ELF-1 (cell line): Measurements from ENCODE around the gene RPL38.

Experiments
- DNase-seq: peaks from one replicate; pipeline ENCODE4 v3.0.0-alpha.2; 2016; ENCODE audit warnings: low read depth, low spot score

Gene RPL38

GRCh38 chr17:74203439-74204240 lies at the start of gene RPL38:
Gene RPL38, plus strand, starts transcription at chr17:74203678. Its CDS starts 278 bp downstream, at chr17:74203956.
- peak; percentile 98 for DNase-seq

GRCh38 chr17:74153821-74154430 lies 49.6 kb upstream of the RPL38 start:
- no peak for DNase-seq

- no peak for DNase-seq
Observed at GRCh38 chr17:74156878-74157277, 46.6 kb upstream of the RPL38 start.

- DNase-seq = no peak
Observed at GRCh38 chr17:74157366-74157765, 46.1 kb upstream of the RPL38 start.

GRCh38 chr17:74158761-74159160 lies 44.7 kb upstream of the RPL38 start:
- DNase-seq = no peak

GRCh38 chr17:74159226-74159840 lies 44.1 kb upstream of the RPL38 start:
- no peak for DNase-seq

- no peak for DNase-seq
Observed at GRCh38 chr17:74160656-74161502, 42.6 kb upstream of the RPL38 start.

GRCh38 chr17:74161503-74161875 lies 42.0 kb upstream of the RPL38 start:
- no peak for DNase-seq

- DNase-seq = no peak
Observed at GRCh38 chr17:74163271-74163821, 40.1 kb upstream of the RPL38 start.

GRCh38 chr17:74163836-74164235 lies 39.6 kb upstream of the RPL38 start:
- no peak for DNase-seq

GRCh38 chr17:74164446-74165045 lies 38.9 kb upstream of the RPL38 start:
- no peak for DNase-seq

- DNase-seq = no peak
Observed at GRCh38 chr17:74165797-74166365, 37.6 kb upstream of the RPL38 start.

GRCh38 chr17:74170924-74171323 lies 32.6 kb upstream of the RPL38 start:
- DNase-seq = no peak

- no peak for DNase-seq
Observed at GRCh38 chr17:74172700-74173099, 30.8 kb upstream of the RPL38 start.

GRCh38 chr17:74176546-74177001 lies 26.9 kb upstream of the RPL38 start:
- DNase-seq = peak; percentile 83

GRCh38 chr17:74177018-74177450 lies 26.4 kb upstream of the RPL38 start:
- DNase-seq = no peak

- DNase-seq = no peak
Observed at GRCh38 chr17:74179576-74179975, 23.9 kb upstream of the RPL38 start.

GRCh38 chr17:74180336-74180735 lies 23.1 kb upstream of the RPL38 start:
- DNase-seq = peak; percentile 90

- no peak for DNase-seq
Observed at GRCh38 chr17:74181341-74181740, 22.1 kb upstream of the RPL38 start.

GRCh38 chr17:74182041-74182723 lies 21.3 kb upstream of the RPL38 start:
- DNase-seq = no peak
